Smooth muscle cell (in vitro differentiated cells): ENCODE results near the gene OBSCN. TPM values are rescaled to one million over a fixed set of nuclear protein-coding genes. Genes with fewer than 3 reads are reported as not detected.

ENCODE experiments used
- DNase-seq: peaks from one replicate; lab custom pipeline; 2025; ENCODE audit not compliant: unreplicated experiment; lab: John Stamatoyannopoulos, UW
- H2AFZ ChIP-seq: fragments of 200-600 bp; sonication (generic); 2 replicates; pipeline ENCODE4 v1.6.0; 2016; ENCODE audit warnings: antibody characterized with exemption, low read depth, mild to moderate bottlenecking
- H3F3A ChIP-seq: fragments of 200-600 bp; sonication (generic); 2 replicates; pipeline ENCODE4 v1.6.0; 2017; ENCODE audit warnings: antibody characterized with exemption, low read depth
- H3K27ac ChIP-seq: fragments of 200-600 bp; sonication (generic); 2 replicates; pipeline ENCODE4 v1.5.1; 2016; ENCODE audit warnings: low read depth, mild to moderate bottlenecking
- H3K27me3 ChIP-seq: fragments of 200-600 bp; sonication (generic); 2 replicates; pipeline ENCODE4 v1.6.1; 2016; ENCODE audit warnings: low read depth, mild to moderate bottlenecking
- H3K36me3 ChIP-seq: fragments of 200-600 bp; sonication (generic); 2 replicates; pipeline ENCODE4 v1.5.1; 2016; ENCODE audit warnings: low read depth
- H3K4me1 ChIP-seq: fragments of 200-600 bp; sonication (generic); 2 replicates; pipeline ENCODE4 v1.5.1; 2016; ENCODE audit warnings: low read depth
- H3K4me2 ChIP-seq: fragments of 200-600 bp; sonication (generic); 2 replicates; pipeline ENCODE4 v1.6.0; 2016; ENCODE audit warnings: mild to moderate bottlenecking
- H3K4me3 ChIP-seq: fragments of 200-600 bp; sonication (generic); 2 replicates; pipeline ENCODE4 v1.5.1; 2016; ENCODE audit warnings: mild to moderate bottlenecking
- H3K79me2 ChIP-seq: fragments of 200-600 bp; sonication (generic); 2 replicates; pipeline ENCODE4 v1.6.0; 2016; ENCODE audit warnings: low read depth, mild to moderate bottlenecking
- H3K9ac ChIP-seq: fragments of 200-600 bp; sonication (generic); 2 replicates; pipeline ENCODE4 v1.6.0; 2016; ENCODE audit warnings: low read depth
- H3K9me3 ChIP-seq: fragments of 200-600 bp; sonication (generic); replicated peaks from 2 replicates; pipeline ENCODE4 v1.5.1; 2016; ENCODE audit warnings: low read depth
- H4K20me1 ChIP-seq: fragments of 200-600 bp; sonication (generic); 2 replicates; pipeline ENCODE4 v1.6.0; 2016; ENCODE audit warnings: low read depth
- CTCF ChIP-seq: fragments of 200-600 bp; sonication (generic); IDR thresholded peaks from 2 replicates; pipeline ENCODE4 v1.5.1; 2017; ENCODE audit warnings: borderline replicate concordance, mild to moderate bottlenecking, antibody characterized with exemption; ENCODE audit not compliant: insufficient read depth, poor library complexity, severe bottlenecking
- WGBS: methylation state at CpG from one replicate; pipeline ENCODE4 v1.1.7; 2016; ENCODE audit warnings: low lambda C conversion rate; 5-methylcytosine and 5-hydroxymethylcytosine counted together
- polyA plus RNA-seq: library from polyadenylated mRNA; unstranded; fragments of >200 nt; fragmentation: Nextera tagmentation; extraction: Ambion mirVana; gene quantifications from 2 replicates; pipeline ENCODE4 v1.2.1, GENCODE V29; 2016
- total RNA-seq: library from RNA; depleted of rRNA; stranded (reverse); fragments of >200 nt; gene quantifications from 2 replicates; pipeline ENCODE4 v1.2.3, GENCODE V29; 2014

Gene OBSCN
- total and polyA plus RNA-seq, 2 experiments from 2014 or later = 3.8 to 10.6 TPM

DNA sequence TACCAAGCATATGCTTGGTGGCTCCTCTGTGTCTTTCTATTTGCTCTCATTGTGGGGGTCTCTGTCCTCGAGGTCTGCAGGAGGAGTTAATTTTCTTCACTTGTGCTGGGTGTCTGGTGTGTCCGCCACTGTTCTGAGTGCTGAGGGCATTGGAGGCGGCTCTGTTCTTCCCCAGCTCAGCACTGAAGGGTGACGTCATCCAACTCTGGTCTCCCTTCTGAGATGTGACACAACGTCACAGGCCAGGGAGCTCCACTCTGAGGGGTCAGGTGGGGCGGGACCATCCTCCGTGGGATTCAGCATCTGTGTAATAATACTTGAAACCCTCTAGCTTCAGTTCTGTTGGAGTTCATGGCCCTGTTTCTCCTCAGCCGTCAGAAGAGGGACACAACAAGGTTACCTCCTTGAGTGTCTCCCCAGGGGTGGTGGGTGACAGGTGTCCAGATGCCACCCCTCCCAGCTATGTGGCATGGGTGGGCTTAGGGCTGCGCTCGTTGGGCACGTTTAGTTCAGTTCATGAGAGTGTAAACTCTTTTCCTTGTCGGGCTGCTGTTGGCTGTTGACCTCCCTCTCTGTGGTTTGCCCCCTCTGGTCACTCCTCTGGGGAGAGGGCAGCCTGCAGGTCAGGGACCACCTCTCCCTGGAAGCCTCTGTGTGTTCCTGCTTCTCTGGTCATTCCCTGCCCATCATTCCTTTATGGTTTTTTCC, 39.1 kb upstream of the OBSCN start:
- Histone ChIP-seq H3K4me1 (peaks cover 5% of the 10 kb centered on the region), H3F3A (no peaks in the 10 kb centered on the region), H3K79me2 (peaks cover 12% of the 10 kb centered on the region), H3K9me3 (no peaks in the 10 kb centered on the region), H3K9ac (no peak overlapping the region), H3K4me3 (no peak overlapping the region), H2AFZ (no peak overlapping the region), H3K27me3 (no peaks in the 10 kb centered on the region), H3K27ac (no peak overlapping the region), H4K20me1 (peaks cover 15% of the 10 kb centered on the region), H3K4me2 (no peak overlapping the region), H3K36me3 (no peaks in the 10 kb centered on the region)
- no peak for TF ChIP-seq CTCF
- 91% methylated on average over 12 of the region's 12 CpGs for WGBS
- DNase-seq = no peak

GRCh38 chr1:228169345-228169744, 38.5 kb upstream of the OBSCN start:
- Histone ChIP-seq H3K27ac (no peak overlapping the region), H3K9ac (no peak overlapping the region), H3K79me2 (peaks cover 12% of the 10 kb centered on the region), H3K4me1 (peaks cover 5% of the 10 kb centered on the region), H3F3A (no peaks in the 10 kb centered on the region), H2AFZ (no peak overlapping the region), H3K9me3 (no peaks in the 10 kb centered on the region), H3K27me3 (no peaks in the 10 kb centered on the region), H3K36me3 (no peaks in the 10 kb centered on the region), H4K20me1 (peaks cover 16% of the 10 kb centered on the region), H3K4me3 (no peak overlapping the region), H3K4me2 (no peak overlapping the region)
- no peak for DNase-seq
- WGBS = 91% methylated on average over 2 of the region's 2 CpGs
- no peak for TF ChIP-seq CTCF

DNA sequence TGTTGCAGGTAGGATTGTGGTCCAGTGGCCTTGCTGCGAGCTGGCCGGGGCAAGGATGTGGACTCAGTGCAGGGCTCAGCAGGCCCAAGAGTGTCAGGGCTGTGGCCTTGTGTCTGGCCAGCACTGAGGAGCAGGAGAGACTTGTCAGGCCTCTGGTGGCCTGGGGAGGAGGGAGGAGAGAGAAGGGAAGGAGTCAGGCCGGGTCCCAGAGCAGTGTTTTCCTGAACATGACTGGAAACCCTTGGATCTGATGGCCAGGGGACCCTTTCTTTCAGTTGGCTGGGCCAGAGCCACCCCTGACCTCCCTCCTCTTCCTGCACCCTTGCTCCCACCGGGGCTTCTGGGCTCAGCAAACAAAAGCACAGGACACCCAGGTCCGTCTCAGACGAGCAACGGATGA, 37.2 kb upstream of the OBSCN start:
- Histone ChIP-seq H2AFZ (no peak overlapping the region), H3K4me3 (no peak overlapping the region), H3K79me2 (peaks cover 12% of the 10 kb centered on the region), H3K27me3 (no peaks in the 10 kb centered on the region), H3K4me2 (no peak overlapping the region), H3K9ac (no peak overlapping the region), H3K9me3 (no peaks in the 10 kb centered on the region), H3K4me1 (no peaks in the 10 kb centered on the region), H3K27ac (no peak overlapping the region), H3F3A (no peaks in the 10 kb centered on the region), H3K36me3 (no peaks in the 10 kb centered on the region), H4K20me1 (peaks cover 16% of the 10 kb centered on the region)
- no peak for DNase-seq
- 91% methylated on average over 7 of the region's 7 CpGs for WGBS
- no peak for TF ChIP-seq CTCF
